Loucy (cell line): ENCODE measurements around the gene SYPL1.

ENCODE experiments used
- CTCF ChIP-seq: fragments of 200-600 bp; sonication (generic); conservative IDR thresholded peaks from 2 replicates; pipeline ENCODE4 v1.5.1; 2014; ENCODE audit warnings: mild to moderate bottlenecking, antibody characterized with exemption, low read length
- EZH2phosphoT487 ChIP-seq: fragments of 200-600 bp; IDR thresholded peaks from 2 replicates; pipeline ENCODE4 v1.6.1; 2018; ENCODE audit warnings: antibody characterized with exemption, mild to moderate bottlenecking, moderate library complexity, borderline replicate concordance

DNA sequence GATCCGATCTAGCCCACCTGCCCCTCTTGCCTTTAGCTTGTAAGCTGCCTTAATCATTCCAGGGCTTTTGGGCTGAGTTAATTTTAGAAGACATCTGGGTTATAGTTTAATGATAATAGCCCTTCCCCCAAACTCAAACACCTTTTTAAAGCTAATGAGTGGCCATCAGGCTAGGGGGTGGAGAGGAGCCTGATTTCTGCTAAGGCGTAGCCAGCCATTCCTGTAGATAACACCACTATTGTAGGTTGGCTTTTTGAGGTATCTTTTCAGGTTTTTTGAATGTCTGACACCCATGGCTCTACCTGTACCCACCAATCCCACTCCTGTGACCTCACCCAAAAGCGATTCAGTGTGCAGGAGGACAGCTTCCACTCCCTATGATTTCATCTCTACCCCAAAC, 7.6 kb upstream of the SYPL1 start:
- no peak for TF ChIP-seq CTCF
- TF ChIP-seq EZH2phosphoT487 = no peak
